Prostate gland (tissue), 2 donors: Measurements from ENCODE around the gene MEGF9. TPM values are rescaled to one million over a fixed set of nuclear protein-coding genes. Genes with fewer than 3 reads are reported as not detected.
A peak's percentile ranks its signal among the peaks of the same experiment; 100 is the strongest.

Experiments used
- DNase-seq: peaks from one replicate; pipeline ENCODE4 v3.0.0-alpha.2; 2019; ENCODE audit warnings: low spot score
- H3K27ac ChIP-seq, 2 donors: fragments of 200-600 bp; sonication (generic); 2 replicates each; pipeline ENCODE4 v1.5.1; 2017 to 2019
- H3K27me3 ChIP-seq: fragments of 200-600 bp; sonication (generic); replicated peaks from 2 replicates; pipeline ENCODE4 v1.5.1; 2019; ENCODE audit not compliant: insufficient read depth
- H3K36me3 ChIP-seq, 2 donors: fragments of 200-600 bp; sonication (generic); 1 replicate in 1 of 2; 2 replicates in 1 of 2; pipeline versions ENCODE4 v1.5.1 to v1.8.1; 2017 to 2019
- H3K4me1 ChIP-seq: fragments of 200-600 bp; sonication (generic); replicated peaks from 2 replicates; pipeline ENCODE4 v1.5.1; 2019
- H3K4me3 ChIP-seq, 2 donors: fragments of 200-600 bp; sonication (generic); 2 replicates each; pipeline ENCODE4 v1.5.1; 2017 to 2019
- H3K9me3 ChIP-seq: fragments of 200-600 bp; sonication (generic); 2 replicates; pipeline ENCODE4 v1.5.1; 2017
- CTCF ChIP-seq, 4 experiments: fragments of 200-600 bp in 2 of 4; fragments of 450-650 bp in 2 of 4; sonication (generic) in 2 of 4; IDR thresholded peaks; 1 replicate in 3 of 4; 2 replicates in 1 of 4; pipeline ENCODE4 v1.5.1; 2016 to 2019; ENCODE audit warnings: antibody characterized with exemption in 4 of 4, mild to moderate bottlenecking in 2 of 4, moderate library complexity in 2 of 4
- POLR2A ChIP-seq: fragments of 450-650 bp; IDR thresholded peaks from one replicate; pipeline ENCODE4 v1.6.1; 2016; ENCODE audit warnings: antibody characterized with exemption, mild to moderate bottlenecking
- POLR2AphosphoS5 ChIP-seq: sonication (generic); formaldehyde crosslinking; IDR thresholded peaks from one replicate; pipeline ENCODE4 v1.6.1; 2017; ENCODE audit warnings: antibody characterized with exemption
- WGBS: methylation state at CpG from one replicate; pipeline ENCODE4 v1.1.5; 2018; 5-methylcytosine and 5-hydroxymethylcytosine counted together
- intact Hi-C: fragments of 100-400 bp; cut with DNase I; formaldehyde crosslinking; loops from one replicate; pipeline ENCODE4 v1.14.2; 2022
- total RNA-seq, 2 donors: library from RNA; depleted of rRNA; stranded (reverse); fragments of >200 nt; gene quantifications; one replicate each; pipeline ENCODE4 v1.1.0, GENCODE V29; 2016

The MEGF9 gene
- total RNA-seq, 2 donors from 2014 or later: 12.0 to 25.3 TPM

GRCh38 chr9:120712539-120713031 lies 1.7 kb downstream of the MEGF9 start:
- TF ChIP-seq CTCF (IDR thresholded peaks at IDR 0.05): no peak
- TF ChIP-seq POLR2AphosphoS5: no peak
- no peak for TF ChIP-seq POLR2A
- H3K4me3 ChIP-seq: peak overlapping the region; percentile 83
- H3K36me3 ChIP-seq: no peaks in the 10 kb centered on the region
- intact Hi-C loops: loop anchor here (10.0 kb wide), 2 partner anchors 82 to 212 kb away; partner anchors contain the start of genes FBXW2 and TRAF1
- no peaks in the 10 kb centered on the region for H3K27me3 ChIP-seq
- peak overlapping the region; percentile 75 to 85 for H3K27ac ChIP-seq
- WGBS: 12% methylated on average over 4 of the region's 4 CpGs
- DNase-seq: no peak
- H3K9me3 ChIP-seq: no peaks in the 10 kb centered on the region
- H3K4me1 ChIP-seq: no peaks in the 10 kb centered on the region

GRCh38 chr9:120711841-120712538 lies 2.3 kb downstream of the MEGF9 start:
- intact Hi-C loops: loop anchor here (10.0 kb wide), 2 partner anchors 83 to 213 kb away; partner anchors contain the start of genes FBXW2 and TRAF1
- Histone ChIP-seq H3K4me3 (peak overlapping the region in 1 of 2 donors; percentile 83), H3K27ac (peak overlapping the region; percentile 75 to 85), H3K27me3 (no peaks in the 10 kb centered on the region), H3K4me1 (no peaks in the 10 kb centered on the region), H3K36me3 (no peaks in the 10 kb centered on the region), H3K9me3 (no peaks in the 10 kb centered on the region)
- no peak for DNase-seq
- TF ChIP-seq POLR2A (no peak), CTCF (IDR thresholded peaks at IDR 0.05) (no peak), POLR2AphosphoS5 (no peak)
- WGBS: 63% methylated on average over 5 of the region's 5 CpGs

GRCh38 chr9:120711354-120711753 lies 2.9 kb downstream of the MEGF9 start:
- no peak overlapping the region for H3K4me3 ChIP-seq

GRCh38 chr9:120710110-120710981 lies 3.9 kb downstream of the MEGF9 start:
- H3K36me3 ChIP-seq: no peaks in the 10 kb centered on the region
- peak overlapping the region; percentile 75 to 85 for H3K27ac ChIP-seq
- 47% methylated on average over 10 of the region's 10 CpGs for WGBS
- DNase-seq: peak; percentile 37
- TF ChIP-seq CTCF (IDR thresholded peaks at IDR 0.05) (no peak), POLR2AphosphoS5 (peak; percentile 68), POLR2A (no peak)
- intact Hi-C loops: loop anchor here (10.0 kb wide), 2 partner anchors 84 to 214 kb away; partner anchors contain the start of genes FBXW2 and TRAF1
- no peaks in the 10 kb centered on the region for H3K9me3 ChIP-seq
- no peaks in the 10 kb centered on the region for H3K4me1 ChIP-seq
- H3K27me3 ChIP-seq: no peaks in the 10 kb centered on the region
- peak overlapping the region; percentile 11 to 21 for H3K4me3 ChIP-seq

More at GRCh38 chr9:120711354-120711753, 2.9 kb downstream of the MEGF9 start:
- Histone ChIP-seq H3K4me1 (no peaks in the 10 kb centered on the region), H3K36me3 (no peaks in the 10 kb centered on the region), H3K27me3 (no peaks in the 10 kb centered on the region), H3K27ac (peak overlapping the region; percentile 75 to 85), H3K9me3 (no peaks in the 10 kb centered on the region)
- no peak for TF ChIP-seq POLR2AphosphoS5
- no peak for TF ChIP-seq POLR2A
- TF ChIP-seq CTCF (IDR thresholded peaks at IDR 0.05): peak in 2 of 4 experiments; percentile 15 to 18
- no peak for DNase-seq
- intact Hi-C loops: loop anchor here (10.0 kb wide), 2 partner anchors 83 to 213 kb away; partner anchors contain the start of genes FBXW2 and TRAF1
